Caco-2 (cell line): ENCODE results near the gene CLDN2. TPM values are rescaled to one million over a fixed set of nuclear protein-coding genes. Genes with fewer than 3 reads are reported as not detected.

Source experiments
- BruUV-seq: library from RNA; stranded (reverse); fragments of 400-500 nt; replicated peaks from 2 replicates; lab custom pipeline; 2021; lab: Mats Ljungman, UMichigan
- CTCF ChIA-PET: fragments of 300-600 bp; sonication (Branson Sonifier 250); formaldehyde crosslinking; loops from one replicate; lab custom pipeline; 2022; ENCODE audit warnings: antibody characterized with exemption; lab: Charles Lee
- POLR2A ChIA-PET: fragments of 300-600 bp; sonication (Branson Sonifier 250); formaldehyde crosslinking; loops from one replicate; lab custom pipeline; 2022; ENCODE audit warnings: antibody characterized with exemption; lab: Charles Lee
- DNase-seq, 2 experiments: peaks; one replicate each; pipeline versions ENCODE4 v3.0.0 to v3.0.0-alpha.2; 2020 to 2022
- H3K27me3 ChIP-seq: replicated peaks from 2 replicates; pipeline ENCODE4 v1.6.0; 2011; ENCODE audit warnings: low read length; ENCODE audit not compliant: control insufficient read depth, insufficient read depth
- H3K36me3 ChIP-seq: 2 replicates; pipeline ENCODE4 v1.5.1; 2011; ENCODE audit warnings: low read length; ENCODE audit not compliant: control insufficient read depth, insufficient read depth
- H3K4me1 ChIP-seq: fragments of 250-450 bp; sonication (Bioruptor Pico); 2 replicates; pipeline ENCODE4 v1.5.1; 2020; ENCODE audit warnings: mild to moderate bottlenecking
- H3K4me3 ChIP-seq: 2 replicates; pipeline ENCODE4 v1.5.1; 2011; ENCODE audit warnings: low read depth, mild to moderate bottlenecking, control low read depth, low read length
- H3K9me3 ChIP-seq: fragments of 250-450 bp; sonication (Bioruptor Pico); 2 replicates; pipeline ENCODE4 v1.5.1; 2020; ENCODE audit warnings: mild to moderate bottlenecking, moderate library complexity
- H3K27ac Mint-ChIP-seq: one replicate; pipeline ENCODE4 v1.8.0; 2022; ENCODE audit warnings: mixed read lengths; ENCODE audit not compliant: unreplicated experiment
- H3K27me3 Mint-ChIP-seq: one replicate; pipeline ENCODE4 v1.8.0; 2022; ENCODE audit warnings: mixed read lengths; ENCODE audit not compliant: insufficient read depth, unreplicated experiment
- H3K36me3 Mint-ChIP-seq: one replicate; pipeline ENCODE4 v1.8.0; 2022; ENCODE audit warnings: mild to moderate bottlenecking, mixed read lengths; ENCODE audit not compliant: insufficient read depth, unreplicated experiment
- H3K4me1 Mint-ChIP-seq: one replicate; pipeline ENCODE4 v1.8.0; 2022; ENCODE audit warnings: low read depth, mixed read lengths; ENCODE audit not compliant: unreplicated experiment
- H3K4me3 Mint-ChIP-seq: one replicate; pipeline ENCODE4 v1.8.0; 2022; ENCODE audit warnings: mild to moderate bottlenecking, moderate library complexity, mixed read lengths; ENCODE audit not compliant: unreplicated experiment
- H3K9me3 Mint-ChIP-seq: one replicate; pipeline ENCODE4 v1.8.0; 2022; ENCODE audit warnings: mixed read lengths; ENCODE audit not compliant: unreplicated experiment
- CTCF ChIP-seq, 2 experiments: fragments of 200-600 bp in 1 of 2; IDR thresholded peaks; 1 replicate in 1 of 2; 2 replicates in 1 of 2; pipeline versions ENCODE4 v1.5.1 to v1.8.0; 2011 to 2022; ENCODE audit warnings: antibody characterized with exemption in 1 of 2, control low read depth in 1 of 2, inconsistent platforms in 1 of 2, low read depth in 1 of 2, low read length in 1 of 2, mild to moderate bottlenecking in 1 of 2, moderate library complexity in 1 of 2; ENCODE audit not compliant: insufficient read depth in 1 of 2, severe bottlenecking in 1 of 2, unreplicated experiment in 1 of 2
- intact Hi-C: fragments of 100-400 bp; cut with micrococcal nuclease; formaldehyde crosslinking; loops from one replicate; pipeline ENCODE4 v1.10.0; 2022; ENCODE audit not compliant: unreplicated experiment
- total RNA-seq: library from RNA; stranded (reverse); gene quantifications from 2 replicates; pipeline ENCODE4 v1.2.3, GENCODE V29; 2022

The CLDN2 gene
- total RNA-seq, 1 experiment from 2014 or later = 2.9 TPM

- intact Hi-C loops = no loop called here
- Mint-ChIP-seq H3K27ac (no peak overlapping the region), H3K27me3 (no peaks in the 10 kb centered on the region), H3K36me3 (no peaks in the 10 kb centered on the region), H3K4me3 (no peak overlapping the region), H3K4me1 (peaks cover 9% of the 10 kb centered on the region), H3K9me3 (no peaks in the 10 kb centered on the region)
- Histone ChIP-seq H3K9me3 (no peaks in the 10 kb centered on the region), H3K4me3 (no peak overlapping the region), H3K4me1 (peaks cover 37% of the 10 kb centered on the region), H3K27me3 (no peaks in the 10 kb centered on the region), H3K36me3 (no peaks in the 10 kb centered on the region)
- no TSS peak for BruUV-seq
- POLR2A ChIA-PET = no interaction called here
- DNase-seq = no peak
- no peak for TF ChIP-seq CTCF (IDR thresholded peaks at IDR 0.05; ENCODE audit: insufficient read depth in 1 of 2, low read depth in 1 of 2, low read length in 1 of 2, severe bottlenecking in 1 of 2, unreplicated experiment in 1 of 2)
- CTCF ChIA-PET = interaction anchor here (2.0 to 2.1 kb wide), 2 partner anchors 32 to 59 kb away, joined by 8 to 9 read pairs; no protein-coding TSS in a partner anchor
Observed at GRCh38 chrX:106901341-106901740, 18.9 kb upstream of the CLDN2 start.

- Histone ChIP-seq H3K4me1 (peaks cover 42% of the 10 kb centered on the region), H3K27me3 (no peaks in the 10 kb centered on the region), H3K9me3 (no peaks in the 10 kb centered on the region), H3K4me3 (no peak overlapping the region), H3K36me3 (no peaks in the 10 kb centered on the region)
- no TSS peak for BruUV-seq
- no peak for DNase-seq
- intact Hi-C loops = loop anchor here (1.0 kb wide), 1 partner anchor 31 kb away; no protein-coding TSS in a partner anchor
- Mint-ChIP-seq H3K4me1 (peaks cover 13% of the 10 kb centered on the region), H3K9me3 (no peaks in the 10 kb centered on the region), H3K27ac (no peak overlapping the region), H3K36me3 (no peaks in the 10 kb centered on the region), H3K4me3 (no peak overlapping the region), H3K27me3 (no peaks in the 10 kb centered on the region)
- ChIA-PET POLR2A (no interaction called here), CTCF (interaction anchor here (2.0 to 2.1 kb wide), 2 partner anchors 31 to 58 kb away, joined by 8 to 9 read pairs; no protein-coding TSS in a partner anchor)
- TF ChIP-seq CTCF (IDR thresholded peaks at IDR 0.05; ENCODE audit: insufficient read depth in 1 of 2, low read depth in 1 of 2, low read length in 1 of 2, severe bottlenecking in 1 of 2, unreplicated experiment in 1 of 2) = no peak
Observed at GRCh38 chrX:106901781-106902219, 18.4 kb upstream of the CLDN2 start.

- Histone ChIP-seq H3K4me1 (peaks cover 42% of the 10 kb centered on the region), H3K36me3 (no peaks in the 10 kb centered on the region), H3K9me3 (no peaks in the 10 kb centered on the region), H3K27me3 (no peaks in the 10 kb centered on the region), H3K4me3 (no peak overlapping the region)
- no peaks in the 10 kb centered on the region for H3K27me3 Mint-ChIP-seq
- no peaks in the 10 kb centered on the region for H3K36me3 Mint-ChIP-seq
- no peaks in the 10 kb centered on the region for H3K9me3 Mint-ChIP-seq
- no TSS peak for BruUV-seq
- CTCF ChIA-PET = interaction anchor here (1.5 to 2.1 kb wide), 3 partner anchors 8 to 57 kb away, joined by 5 to 9 read pairs (median 8); no protein-coding TSS in a partner anchor
- peak; percentile 36 to 60 for DNase-seq
- no peak overlapping the region for H3K4me3 Mint-ChIP-seq
- no peak overlapping the region for H3K27ac Mint-ChIP-seq
- POLR2A ChIA-PET = no interaction called here
- intact Hi-C loops = loop anchor here (1.0 kb wide), 1 partner anchor 30 kb away; no protein-coding TSS in a partner anchor
- TF ChIP-seq CTCF (IDR thresholded peaks at IDR 0.05; ENCODE audit: insufficient read depth in 1 of 2, low read depth in 1 of 2, low read length in 1 of 2, severe bottlenecking in 1 of 2, unreplicated experiment in 1 of 2) = no peak
- peaks cover 17% of the 10 kb centered on the region for H3K4me1 Mint-ChIP-seq
Observed at GRCh38 chrX:106902684-106903083, 17.5 kb upstream of the CLDN2 start.
